ENCODE data around the gene STON2. TPM values are rescaled to one million over a fixed set of nuclear protein-coding genes. Genes with fewer than 3 reads are reported as not detected.

Gene STON2
- total RNA-seq, 8 experiments from 2014 or later: 26.6 to 64.1 (median 42.2) TPM

GRCh38 chr14:81302638-81303037 lies 97.5 kb downstream of the STON2 start:
- Histone ChIP-seq H3K4me1 (replicated peaks in 1 of 2) (peaks cover 22 to 35% of the 10 kb centered on the region in 2 donors), H3K4me3 (no peak overlapping the region), H3K27ac (no peak overlapping the region)
- in situ Hi-C loops (cut with MboI; ENCODE audit: low pct_unique_long_range_greater_than_20kb in 2 of 9, low sequenced_read_pairs in 9 of 9, unreplicated experiment in 9 of 9): no loop called here
- peak in 2 of 8 experiments; percentile 7 to 12 for ATAC-seq (replicated peaks in 6 of 8)
- 67 to 100% (median 80%) methylated on average over 1 to 3 of the region's 3 CpGs; no CpG with 5 or more reads in 2 of the 10 experiments for whole genome bisulfite sequencing, 10 experiments

DNA sequence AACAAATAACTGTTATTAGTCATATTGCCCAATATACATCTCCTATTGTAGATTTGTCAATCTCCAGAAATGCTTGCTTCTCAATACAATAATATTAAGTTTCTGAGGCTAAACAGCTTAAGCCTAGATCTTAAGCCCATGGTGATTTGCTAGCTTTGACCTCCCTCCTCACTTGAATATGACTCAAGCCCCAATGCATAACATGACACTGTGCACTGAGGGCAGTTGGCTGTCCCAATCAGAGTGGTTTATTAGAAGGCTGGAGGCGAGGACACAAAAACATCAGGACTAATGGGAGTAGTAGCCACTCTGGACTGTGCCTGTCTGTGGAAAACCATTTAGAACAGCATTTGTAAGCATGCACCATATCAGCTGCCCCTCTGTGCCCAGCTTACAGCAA lies 98.3 kb downstream of the STON2 start:
- H3K27ac ChIP-seq: no peak overlapping the region
- H3K4me3 ChIP-seq: no peak overlapping the region
- peaks cover 15 to 27% of the 10 kb centered on the region in 2 donors for H3K4me1 ChIP-seq (replicated peaks in 1 of 2)
- WGBS, 10 experiments: 17 to 100% (median 86%) methylated on average over 1 of the region's 1 CpG; no CpG with 5 or more reads in 5 of the 10 experiments
- in situ Hi-C loops (cut with MboI; ENCODE audit: low pct_unique_long_range_greater_than_20kb in 2 of 9, low sequenced_read_pairs in 9 of 9, unreplicated experiment in 9 of 9): no loop called here
- peak in 3 of 8 experiments; percentile 22 to 93 (median 76) for ATAC-seq (replicated peaks in 6 of 8)

- no peak overlapping the region for H3K27ac ChIP-seq
- H3K4me3 ChIP-seq: no peak overlapping the region
- peaks cover 10 to 23% of the 10 kb centered on the region in 2 donors for H3K4me1 ChIP-seq (replicated peaks in 1 of 2)
- in situ Hi-C loops (cut with MboI; ENCODE audit: low pct_unique_long_range_greater_than_20kb in 2 of 9, low sequenced_read_pairs in 9 of 9, unreplicated experiment in 9 of 9): no loop called here
- WGBS, 10 experiments: 0 to 100% (median 94%) methylated on average over 1 of the region's 1 CpG; no CpG with 5 or more reads in 4 of the 10 experiments
- ATAC-seq (replicated peaks in 6 of 8): peak in 2 of 8 experiments; percentile 29 to 39
These were observed 98.8 kb downstream of the STON2 start for GRCh38 chr14:81301371-81301770.

GRCh38 chr14:81298911-81299310 lies 101.2 kb downstream of the STON2 start:
- 41 to 100% (median 100%) methylated on average over 1 to 2 of the region's 2 CpGs; no CpG with 5 or more reads in 1 of the 10 experiments for WGBS, 10 experiments
- ATAC-seq (replicated peaks in 6 of 8): no peak
- H3K4me3 ChIP-seq: no peak overlapping the region
- in situ Hi-C loops (cut with MboI; ENCODE audit: low pct_unique_long_range_greater_than_20kb in 2 of 9, low sequenced_read_pairs in 9 of 9, unreplicated experiment in 9 of 9): loop anchor here in 1 of 9 experiments (25.0 kb wide), 1 partner anchor 138 kb away; no protein-coding TSS in a partner anchor
- peaks cover 9 to 13% of the 10 kb centered on the region in 2 donors for H3K4me1 ChIP-seq (replicated peaks in 1 of 2)
- H3K27ac ChIP-seq: no peak overlapping the region

DNA sequence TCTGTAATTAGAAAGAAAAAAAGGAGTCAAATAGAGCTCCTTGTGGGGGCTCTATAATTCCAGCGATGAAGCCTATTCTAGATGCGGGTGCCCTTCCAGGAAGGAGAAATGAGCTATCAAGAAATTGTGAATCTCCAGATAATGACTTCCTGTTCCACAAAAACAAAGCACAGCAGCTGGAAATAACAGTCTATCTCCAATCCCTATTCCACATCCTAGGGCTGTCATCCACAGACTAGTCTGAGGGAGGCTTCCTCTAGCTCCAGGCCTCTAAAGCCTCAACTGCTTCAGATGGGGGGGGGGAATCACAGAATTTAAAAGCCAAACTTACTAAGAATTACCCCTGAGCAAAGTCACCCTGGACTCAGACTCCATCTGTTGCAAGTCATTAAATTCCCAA lies 102.0 kb downstream of the STON2 start:
- H3K4me1 ChIP-seq (replicated peaks in 1 of 2): peaks cover under 1 to 5% of the 10 kb centered on the region in 2 donors
- in situ Hi-C loops (cut with MboI; ENCODE audit: low pct_unique_long_range_greater_than_20kb in 2 of 9, low sequenced_read_pairs in 9 of 9, unreplicated experiment in 9 of 9): loop anchor here in 1 of 9 experiments (25.0 kb wide), 1 partner anchor 139 kb away; no protein-coding TSS in a partner anchor
- no peak overlapping the region for H3K27ac ChIP-seq
- ATAC-seq (replicated peaks in 6 of 8): no peak
- no peak overlapping the region for H3K4me3 ChIP-seq
- WGBS, 10 experiments: 80 to 100% (median 100%) methylated on average over 1 to 2 of the region's 2 CpGs; no CpG with 5 or more reads in 1 of the 10 experiments

DNA sequence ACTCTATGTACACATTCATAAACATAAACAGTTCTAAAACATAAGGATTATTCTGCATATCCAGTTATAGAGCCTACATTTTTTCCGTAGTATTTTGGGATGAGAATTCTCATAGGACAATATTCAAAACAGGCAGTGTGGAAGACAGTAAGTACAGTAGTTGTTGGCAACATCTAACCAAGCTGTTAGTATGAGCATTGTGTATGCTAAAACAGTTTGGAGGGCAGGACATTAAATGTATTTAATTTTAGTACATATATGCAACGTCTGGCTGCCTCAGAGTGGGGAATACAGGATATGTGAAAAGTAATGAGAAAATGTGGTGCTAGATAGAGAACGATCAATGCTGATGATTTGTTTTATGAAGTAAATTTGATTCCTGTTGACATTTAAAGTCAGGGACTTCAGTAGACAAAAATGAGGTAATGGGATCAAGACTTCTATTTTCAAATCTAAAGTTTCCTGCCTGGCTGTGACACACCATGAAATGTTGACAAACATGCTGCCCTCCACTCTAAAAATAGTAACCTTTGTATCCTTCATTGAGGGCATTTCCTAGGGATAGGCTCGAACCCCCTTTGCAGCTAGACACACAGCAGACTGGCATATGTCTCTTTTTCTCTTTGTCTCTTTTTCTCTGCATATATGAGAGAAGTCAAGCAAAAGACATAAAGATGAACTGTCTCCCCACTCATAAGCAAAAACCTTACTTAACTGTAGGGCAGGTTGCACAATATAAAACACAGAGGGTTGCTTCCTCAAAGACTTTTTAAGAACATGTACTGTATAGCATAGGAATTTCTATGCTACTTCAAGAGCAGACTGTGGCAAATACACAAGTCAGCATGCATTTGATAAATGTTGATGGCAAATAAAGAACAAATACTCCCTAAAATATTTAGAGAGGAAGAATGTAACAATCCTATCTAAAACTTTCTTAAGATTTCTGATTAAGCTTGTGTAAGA lies 103.9 kb downstream of the STON2 start:
- ATAC-seq (replicated peaks in 6 of 8): peak in 3 of 8 experiments; percentile 43 to 99 (median 61)
- 6 to 95% (median 86%) methylated on average over 2 to 4 of the region's 4 CpGs; no CpG with 5 or more reads in 1 of the 10 experiments for WGBS, 10 experiments
- no peaks in the 10 kb centered on the region for H3K4me1 ChIP-seq (replicated peaks in 1 of 2)
- H3K27ac ChIP-seq: no peak overlapping the region
- in situ Hi-C loops (cut with MboI; ENCODE audit: low pct_unique_long_range_greater_than_20kb in 2 of 9, low sequenced_read_pairs in 9 of 9, unreplicated experiment in 9 of 9): loop anchor here in 1 of 9 experiments (25.0 kb wide), 1 partner anchor 141 kb away; no protein-coding TSS in a partner anchor
- no peak overlapping the region for H3K4me3 ChIP-seq

DNA sequence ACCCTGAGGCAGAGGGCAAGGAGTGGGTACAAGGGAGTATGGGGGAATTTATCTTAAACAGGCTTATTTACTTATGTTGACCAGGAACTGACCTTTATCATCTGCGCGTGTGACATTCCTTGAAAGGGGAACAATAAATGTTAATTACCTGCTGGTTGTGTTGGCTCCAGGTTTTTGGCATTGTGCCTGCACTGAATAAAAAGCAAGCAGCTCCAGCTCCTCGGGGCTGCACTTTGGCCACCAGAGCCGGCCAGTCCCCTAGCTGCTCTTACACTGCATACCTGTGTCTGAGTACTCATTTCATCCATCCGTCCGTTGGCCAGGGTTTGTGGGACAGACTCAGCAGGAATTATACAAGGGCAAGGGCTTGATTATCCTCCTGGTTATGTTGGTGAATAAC lies 110.6 kb downstream of the STON2 start:
- no peak for ATAC-seq (replicated peaks in 6 of 8)
- in situ Hi-C loops (cut with MboI; ENCODE audit: low pct_unique_long_range_greater_than_20kb in 2 of 9, low sequenced_read_pairs in 9 of 9, unreplicated experiment in 9 of 9): loop anchor here in 1 of 9 experiments (25.0 kb wide), 1 partner anchor 148 kb away; no protein-coding TSS in a partner anchor
- no peak overlapping the region for H3K4me3 ChIP-seq
- 54 to 100% (median 89%) methylated on average over 2 to 5 of the region's 6 CpGs; no CpG with 5 or more reads in 3 of the 10 experiments for WGBS, 10 experiments
- H3K4me1 ChIP-seq (replicated peaks in 1 of 2): no peaks in the 10 kb centered on the region
- H3K27ac ChIP-seq: no peak overlapping the region

- no peak overlapping the region for H3K27ac ChIP-seq
- in situ Hi-C loops (cut with MboI; ENCODE audit: low pct_unique_long_range_greater_than_20kb in 2 of 9, low sequenced_read_pairs in 9 of 9, unreplicated experiment in 9 of 9): loop anchor here in 1 of 9 experiments (25.0 kb wide), 1 partner anchor 151 kb away; no protein-coding TSS in a partner anchor
- peaks cover 0 to 5% of the 10 kb centered on the region in 2 donors for H3K4me1 ChIP-seq (replicated peaks in 1 of 2)
- H3K4me3 ChIP-seq: no peak overlapping the region
- ATAC-seq (replicated peaks in 6 of 8): peak in 2 of 8 experiments; percentile 58 to 84
- 10 to 100% (median 88%) methylated on average over 2 to 8 of the region's 8 CpGs; no CpG with 5 or more reads in 1 of the 10 experiments for WGBS, 10 experiments
These were observed 113.4 kb downstream of the STON2 start for GRCh38 chr14:81286574-81287370.

- WGBS, 10 experiments: 77 to 100% (median 97%) methylated on average over 1 to 2 of the region's 2 CpGs
- ATAC-seq (replicated peaks in 6 of 8): no peak
- no peak overlapping the region for H3K27ac ChIP-seq
- in situ Hi-C loops (cut with MboI; ENCODE audit: low pct_unique_long_range_greater_than_20kb in 2 of 9, low sequenced_read_pairs in 9 of 9, unreplicated experiment in 9 of 9): loop anchor here in 1 of 9 experiments (25.0 kb wide), 1 partner anchor 152 kb away; no protein-coding TSS in a partner anchor
- peaks cover 3 to 5% of the 10 kb centered on the region in 2 donors for H3K4me1 ChIP-seq (replicated peaks in 1 of 2)
- no peak overlapping the region for H3K4me3 ChIP-seq
These were observed 114.9 kb downstream of the STON2 start for GRCh38 chr14:81285245-81285644.

DNA sequence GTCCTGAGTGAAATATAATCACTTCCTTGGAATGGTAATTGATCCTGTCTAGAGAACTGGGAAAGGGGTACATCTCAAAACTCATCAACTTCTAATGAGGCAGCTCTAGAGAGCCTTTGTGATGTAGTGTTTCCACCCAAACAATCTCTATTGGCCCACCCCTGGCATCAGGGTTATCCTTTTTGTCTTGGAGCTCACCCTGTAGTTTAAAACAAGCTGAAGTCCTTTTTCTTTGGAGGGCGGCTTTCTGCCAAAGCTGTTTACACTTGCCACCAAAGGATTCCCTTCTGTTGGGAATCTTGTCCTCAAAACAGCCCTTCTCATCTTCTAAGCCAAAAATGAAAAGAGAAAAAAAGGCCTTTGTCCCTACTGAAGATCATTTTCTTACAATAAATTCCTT lies 118.8 kb downstream of the STON2 start:
- H3K4me3 ChIP-seq: no peak overlapping the region
- H3K4me1 ChIP-seq (replicated peaks in 1 of 2): peaks cover 9 to 19% of the 10 kb centered on the region in 2 donors
- no peak for ATAC-seq (replicated peaks in 6 of 8)
- H3K27ac ChIP-seq: no peak overlapping the region
- in situ Hi-C loops (cut with MboI; ENCODE audit: low pct_unique_long_range_greater_than_20kb in 2 of 9, low sequenced_read_pairs in 9 of 9, unreplicated experiment in 9 of 9): loop anchor here in 1 of 9 experiments (25.0 kb wide), 1 partner anchor 156 kb away; no protein-coding TSS in a partner anchor
- WGBS, 10 experiments: 50 to 100% (median 93%) methylated on average over 1 of the region's 1 CpG; no CpG with 5 or more reads in 2 of the 10 experiments

- ATAC-seq (replicated peaks in 6 of 8): peak in 3 of 8 experiments; percentile 91 to 94 (median 91)
- WGBS, 10 experiments: 5 to 100% (median 88%) methylated on average over 1 to 9 of the region's 9 CpGs; no CpG with 5 or more reads in 2 of the 10 experiments
- Histone ChIP-seq H3K27ac (no peak overlapping the region), H3K4me3 (no peak overlapping the region), H3K4me1 (replicated peaks in 1 of 2) (peaks cover 14 to 30% of the 10 kb centered on the region in 2 donors)
- in situ Hi-C loops (cut with MboI; ENCODE audit: low pct_unique_long_range_greater_than_20kb in 2 of 9, low sequenced_read_pairs in 9 of 9, unreplicated experiment in 9 of 9): loop anchor here in 1 of 9 experiments (25.0 kb wide), 1 partner anchor 157 kb away; no protein-coding TSS in a partner anchor
These were observed 119.9 kb downstream of the STON2 start for GRCh38 chr14:81280136-81280791.

All from motor neuron (in vitro differentiated cells).